Stimulated activated CD4-positive, alpha-beta T cell treated with anti-CD3 and anti-CD28 coated beads, Interleukin-15, amount 100 ng/mL, for 48 hours (primary cell): ENCODE data around the gene GDA.
"Not testable (repeated sequence)": the region's sequence is repeated elsewhere in the genome, so short reads cannot be mapped to it uniquely, and the experiment has no call there.

Experiments
- DNase-seq, 2 donors: peaks; one replicate each; pipeline ENCODE4 v3.0.0-alpha.2; 2020; ENCODE audit warnings: low read depth in 2 of 2

GDA gene

DNA sequence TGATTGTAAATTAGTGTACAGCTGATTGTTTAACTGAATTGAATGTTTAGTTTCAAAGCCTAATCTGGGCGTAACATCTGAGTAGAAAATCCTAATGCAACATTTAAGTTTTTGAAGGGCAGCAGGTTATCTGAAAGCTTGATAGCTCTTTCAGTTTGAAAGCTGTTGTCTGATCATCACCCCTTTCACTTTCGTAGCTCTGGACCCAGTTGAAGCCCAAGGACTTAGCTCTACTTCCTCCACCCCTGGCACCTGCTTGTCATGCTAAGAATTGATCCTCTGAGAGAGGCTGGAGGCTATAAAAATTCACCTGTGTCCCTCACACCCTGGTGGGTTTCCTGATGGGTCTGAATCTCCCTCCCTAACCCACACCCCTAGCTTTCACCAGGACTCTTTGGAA is 129.7 kb downstream of the GDA start:
- no peak for DNase-seq

GRCh38 chr9:72280913-72281500 is 131.8 kb downstream of the GDA start:
- peak; percentile 34 to 53 for DNase-seq

DNA sequence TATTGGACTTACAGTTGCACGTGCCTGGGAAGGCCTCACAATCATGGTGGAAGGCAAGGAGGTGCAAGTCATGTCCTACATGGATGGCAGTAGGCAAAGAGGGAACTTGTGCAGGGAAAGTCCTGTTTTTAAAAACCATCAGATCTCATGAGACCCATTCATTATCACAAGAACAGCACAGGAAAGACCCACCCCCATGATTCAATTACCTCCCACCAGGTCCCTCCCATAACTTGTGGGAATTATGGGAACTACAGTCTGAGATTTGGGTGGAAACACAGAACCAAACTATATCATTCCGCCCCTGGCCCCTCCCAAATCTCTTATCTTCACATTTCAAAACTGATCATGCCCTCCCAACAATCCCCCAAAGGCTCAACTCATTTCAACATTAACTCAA is 140.2 kb downstream of the GDA start:
- no peak for DNase-seq

DNA sequence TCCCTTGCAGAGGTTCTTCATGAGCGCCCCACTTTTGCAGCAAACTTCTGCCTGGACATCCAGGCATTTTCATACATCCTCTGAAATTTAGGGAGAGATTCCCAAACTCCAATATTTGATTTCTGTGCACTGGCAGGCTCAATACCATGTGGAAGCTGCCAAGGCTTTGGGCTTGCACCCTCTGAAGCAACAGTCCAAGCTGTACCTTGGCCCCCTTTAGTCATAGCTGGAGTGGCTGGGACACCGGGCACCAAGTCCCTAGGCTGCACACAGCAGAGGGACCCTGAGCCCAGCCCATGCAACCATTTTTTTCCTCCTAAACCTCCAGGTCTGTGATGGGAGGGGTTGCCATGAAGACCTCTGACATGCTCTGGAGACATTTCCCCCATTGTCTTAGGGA is 141.1 kb downstream of the GDA start:
- no peak for DNase-seq

DNA sequence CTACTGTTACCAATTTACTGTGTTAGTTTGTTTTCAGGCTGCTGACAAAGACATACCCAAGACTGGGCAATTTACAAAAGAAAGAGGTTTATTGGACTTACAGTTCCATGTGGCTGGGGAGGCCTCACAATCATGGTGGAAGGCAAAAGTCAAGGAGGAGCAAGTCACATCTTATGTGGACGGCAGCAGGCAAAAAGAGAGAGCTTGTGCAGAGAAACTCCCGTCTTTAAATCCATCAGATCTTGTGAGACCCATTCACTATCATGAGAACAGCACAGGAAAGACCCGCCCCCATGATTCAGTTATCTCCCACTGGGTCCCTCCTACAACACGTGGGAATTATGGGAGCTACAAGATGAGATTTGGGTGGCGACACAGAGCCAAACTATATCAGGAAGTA is 142.3 kb downstream of the GDA start:
- DNase-seq: not testable (repeated sequence)

DNA sequence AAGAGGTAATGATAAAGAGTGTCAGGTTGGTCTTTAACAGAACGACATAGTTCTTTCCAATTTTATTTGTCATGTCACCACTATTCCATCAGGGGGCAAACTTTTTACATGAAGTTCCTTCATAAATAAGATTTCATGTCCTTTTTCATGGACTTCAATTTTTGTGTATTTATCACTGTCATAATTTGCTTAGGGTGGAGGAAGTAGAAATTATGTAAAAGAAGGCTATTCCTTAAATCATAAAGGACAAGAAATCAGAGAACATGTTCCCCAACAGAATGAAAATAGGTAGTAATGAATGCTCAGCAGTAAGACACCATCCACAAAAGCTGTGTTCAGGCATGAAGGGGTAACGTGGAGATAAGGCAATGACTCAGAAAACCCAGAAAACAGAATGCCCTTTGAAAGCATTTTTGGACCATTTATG is 143.0 kb downstream of the GDA start:
- DNase-seq: no peak

- no peak for DNase-seq
Measured at GRCh38 chr9:72292874-72293607, 143.8 kb downstream of the GDA start.

GRCh38 chr9:72294936-72295335 is 145.7 kb downstream of the GDA start:
- DNase-seq: no peak

- DNase-seq: no peak
Measured at GRCh38 chr9:72297516-72297915, 148.3 kb downstream of the GDA start.

- no peak for DNase-seq
Measured at GRCh38 chr9:72299017-72299603, 149.9 kb downstream of the GDA start.

- DNase-seq: no peak
Measured at GRCh38 chr9:72300873-72301272, 151.6 kb downstream of the GDA start.
